ENCODE measurements around the gene ANTKMT. TPM values are rescaled to one million over a fixed set of nuclear protein-coding genes. Genes with fewer than 3 reads are reported as not detected.
A peak's percentile ranks its signal among the peaks of the same experiment; 100 is the strongest.

The ANTKMT gene
- total RNA-seq, 2 experiments from 2014 or later: 8.1 TPM

DNA sequence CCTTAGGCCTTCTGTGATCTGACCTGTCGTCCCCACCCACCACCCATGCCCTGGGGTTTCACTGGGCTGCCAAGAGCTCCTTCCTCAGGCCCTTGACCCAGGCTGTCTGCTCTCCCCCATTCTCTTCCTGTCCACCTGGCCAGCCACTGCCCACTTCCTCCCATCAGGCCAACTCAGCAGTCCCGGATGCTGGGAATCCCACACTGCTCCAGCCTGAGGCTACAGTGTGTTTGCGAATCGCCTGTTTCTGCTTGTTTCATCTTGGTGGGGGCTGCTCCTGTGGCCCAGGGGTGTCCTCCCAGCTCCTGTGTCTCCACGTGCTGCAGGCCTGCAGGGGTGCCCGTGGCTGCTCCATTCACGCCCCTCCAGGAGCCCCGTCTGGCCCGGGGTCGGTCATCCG lies 6.9 kb upstream of the ANTKMT start:
- H3K4me1 Mint-ChIP-seq (ENCODE audit: low read depth): peaks cover 10% of the 10 kb centered on the region
- TF ChIP-seq, protein P1, sequence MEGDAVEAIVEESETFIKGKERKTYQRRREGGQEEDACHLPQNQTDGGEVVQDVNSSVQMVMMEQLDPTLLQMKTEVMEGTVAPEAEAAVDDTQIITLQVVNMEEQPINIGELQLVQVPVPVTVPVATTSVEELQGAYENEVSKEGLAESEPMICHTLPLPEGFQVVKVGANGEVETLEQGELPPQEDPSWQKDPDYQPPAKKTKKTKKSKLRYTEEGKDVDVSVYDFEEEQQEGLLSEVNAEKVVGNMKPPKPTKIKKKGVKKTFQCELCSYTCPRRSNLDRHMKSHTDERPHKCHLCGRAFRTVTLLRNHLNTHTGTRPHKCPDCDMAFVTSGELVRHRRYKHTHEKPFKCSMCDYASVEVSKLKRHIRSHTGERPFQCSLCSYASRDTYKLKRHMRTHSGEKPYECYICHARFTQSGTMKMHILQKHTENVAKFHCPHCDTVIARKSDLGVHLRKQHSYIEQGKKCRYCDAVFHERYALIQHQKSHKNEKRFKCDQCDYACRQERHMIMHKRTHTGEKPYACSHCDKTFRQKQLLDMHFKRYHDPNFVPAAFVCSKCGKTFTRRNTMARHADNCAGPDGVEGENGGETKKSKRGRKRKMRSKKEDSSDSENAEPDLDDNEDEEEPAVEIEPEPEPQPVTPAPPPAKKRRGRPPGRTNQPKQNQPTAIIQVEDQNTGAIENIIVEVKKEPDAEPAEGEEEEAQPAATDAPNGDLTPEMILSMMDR (IDR thresholded peaks at IDR 0.05): no peak
- peaks cover 29% of the 10 kb centered on the region for H3K27me3 Mint-ChIP-seq
- intact Hi-C loops (cut with DNase I, micrococcal nuclease): loop anchor here in 1 of 2 experiments (2.0 to 5.0 kb wide), 3 partner anchors 15 to 478 kb away; no protein-coding TSS in a partner anchor
- Histone ChIP-seq H3K4me1 (ENCODE audit: insufficient read depth, low read length) (peaks cover 26% of the 10 kb centered on the region), H3K27ac (ENCODE audit: low read depth in 1 of 2, low read length in 2 of 2) (no peak overlapping the region), H3K9me3 (ENCODE audit: control insufficient read depth in 1 of 2, insufficient read depth in 1 of 2, low read length in 2 of 2) (peaks cover 0 to 27% of the 10 kb centered on the region in 2 experiments), H3K27me3 (ENCODE audit: control insufficient read depth in 1 of 2, insufficient read depth in 2 of 2, low read length in 2 of 2) (peaks cover 32 to 37% of the 10 kb centered on the region in 2 experiments), H3K36me3 (ENCODE audit: insufficient read depth, low read length) (no peaks in the 10 kb centered on the region), H3K4me3 (ENCODE audit: low read length) (no peak overlapping the region)
- no peak for DNase-seq
- H3K9me3 Mint-ChIP-seq: no peaks in the 10 kb centered on the region
- CTCF ChIA-PET: no interaction called here
- no peak overlapping the region for H3K27ac Mint-ChIP-seq
- POLR2A ChIA-PET: interaction anchor here (4.5 kb wide), 1 partner anchor 12 kb away, joined by 30 read pairs; the partner anchor contains the start of genes CCDC78 and HAGHL
- no peaks in the 10 kb centered on the region for H3K36me3 Mint-ChIP-seq (ENCODE audit: low read depth)
- H3K4me3 Mint-ChIP-seq: peak overlapping the region; percentile 60
- ATAC-seq (ENCODE audit: poor library complexity): no peak

DNA sequence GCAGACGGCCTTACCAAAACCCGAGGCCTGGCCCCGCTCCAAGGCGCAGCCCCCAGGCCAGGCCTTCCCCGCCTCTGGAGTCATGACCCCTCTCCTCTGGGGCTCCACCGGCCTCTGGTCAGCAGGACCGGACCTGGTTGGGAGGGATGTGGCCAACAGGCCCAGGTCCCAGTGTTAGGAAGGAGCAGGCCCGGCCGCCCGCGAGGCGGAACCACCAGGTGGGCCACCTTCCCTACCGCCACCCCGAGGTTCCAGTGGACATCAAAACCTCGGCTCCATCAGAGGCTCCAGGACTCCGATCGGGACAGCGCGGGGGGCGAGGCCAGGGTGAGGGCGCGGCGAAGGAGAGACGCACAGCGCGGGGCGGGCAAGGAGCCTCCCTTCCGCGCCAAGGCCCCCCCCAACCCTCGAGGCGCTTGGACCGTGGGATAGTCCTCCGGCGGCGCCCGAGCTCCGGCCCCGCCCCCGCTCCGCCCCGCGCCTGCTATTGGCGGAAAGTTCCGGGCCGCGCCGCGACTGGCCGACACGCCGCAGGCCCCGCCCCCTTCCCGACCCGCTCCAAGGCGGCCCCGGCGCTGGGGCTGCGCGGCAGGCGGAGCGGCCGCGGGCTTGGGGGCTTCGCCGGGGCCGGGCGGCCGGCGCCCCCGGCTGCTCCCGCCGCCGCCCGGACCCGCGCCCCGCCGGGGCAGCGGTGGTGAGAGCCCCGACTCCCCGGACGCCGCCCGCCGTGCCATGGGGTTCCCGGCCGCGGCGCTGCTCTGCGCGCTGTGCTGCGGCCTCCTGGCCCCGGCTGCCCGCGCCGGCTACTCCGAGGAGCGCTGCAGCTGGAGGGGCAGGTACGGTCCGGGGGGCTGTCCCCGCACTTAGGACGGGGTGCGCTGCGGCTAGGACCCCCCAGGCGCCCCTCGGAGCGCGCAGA lies 6.1 kb upstream of the ANTKMT start, which contains the start of gene METRN:
Gene METRN, plus strand, starts transcription at position 561 of the 919 bp plus-strand sequence. Its CDS starts 172 bp downstream, at position 733.
- peaks cover 0 to 19% of the 10 kb centered on the region in 2 experiments for H3K9me3 ChIP-seq (ENCODE audit: control insufficient read depth in 1 of 2, insufficient read depth in 1 of 2, low read length in 2 of 2)
- peak within 1 kb of the TSS; percentile 12 for H3K4me3 ChIP-seq (ENCODE audit: low read length)
- POLR2A ChIA-PET: interaction anchor here (0.9 to 4.5 kb wide), 4 partner anchors 12 to 74 kb away, joined by 3 to 30 read pairs (median 14); partner anchors contain the start of genes CCDC78, CHTF18, HAGHL and RPUSD1
- Mint-ChIP-seq H3K27ac (no peak within 1 kb of the TSS), H3K4me1 (ENCODE audit: low read depth) (peaks cover 18% of the 10 kb centered on the region), H3K9me3 (no peaks in the 10 kb centered on the region), H3K36me3 (ENCODE audit: low read depth) (no peaks in the 10 kb centered on the region), H3K4me3 (peak within 1 kb of the TSS; percentile 69), H3K27me3 (peaks cover 21% of the 10 kb centered on the region)
- no peak within 1 kb of the TSS for H3K27ac ChIP-seq (ENCODE audit: low read depth in 1 of 2, low read length in 2 of 2)
- H3K27me3 ChIP-seq (ENCODE audit: control insufficient read depth in 1 of 2, insufficient read depth in 2 of 2, low read length in 2 of 2): peaks cover 25 to 30% of the 10 kb centered on the region in 2 experiments
- no peaks in the 10 kb centered on the region for H3K36me3 ChIP-seq (ENCODE audit: insufficient read depth, low read length)
- intact Hi-C loops (cut with DNase I, micrococcal nuclease): loop anchor here in 1 of 2 experiments (2.0 to 5.0 kb wide), 3 partner anchors 14 to 477 kb away; no protein-coding TSS in a partner anchor
- TF ChIP-seq, protein P1 (IDR thresholded peaks at IDR 0.05): no peak
- peak; percentile 76 to 95 (median 88) for DNase-seq
- peaks cover 33% of the 10 kb centered on the region for H3K4me1 ChIP-seq (ENCODE audit: insufficient read depth, low read length)
- CTCF ChIA-PET: interaction anchor here (1.2 to 2.3 kb wide), 2 partner anchors 26 to 74 kb away, joined by 3 to 8 read pairs; partner anchors contain the start of genes CHTF18, CIAO3 and RPUSD1
- peak; percentile 92 for ATAC-seq (ENCODE audit: poor library complexity)

DNA sequence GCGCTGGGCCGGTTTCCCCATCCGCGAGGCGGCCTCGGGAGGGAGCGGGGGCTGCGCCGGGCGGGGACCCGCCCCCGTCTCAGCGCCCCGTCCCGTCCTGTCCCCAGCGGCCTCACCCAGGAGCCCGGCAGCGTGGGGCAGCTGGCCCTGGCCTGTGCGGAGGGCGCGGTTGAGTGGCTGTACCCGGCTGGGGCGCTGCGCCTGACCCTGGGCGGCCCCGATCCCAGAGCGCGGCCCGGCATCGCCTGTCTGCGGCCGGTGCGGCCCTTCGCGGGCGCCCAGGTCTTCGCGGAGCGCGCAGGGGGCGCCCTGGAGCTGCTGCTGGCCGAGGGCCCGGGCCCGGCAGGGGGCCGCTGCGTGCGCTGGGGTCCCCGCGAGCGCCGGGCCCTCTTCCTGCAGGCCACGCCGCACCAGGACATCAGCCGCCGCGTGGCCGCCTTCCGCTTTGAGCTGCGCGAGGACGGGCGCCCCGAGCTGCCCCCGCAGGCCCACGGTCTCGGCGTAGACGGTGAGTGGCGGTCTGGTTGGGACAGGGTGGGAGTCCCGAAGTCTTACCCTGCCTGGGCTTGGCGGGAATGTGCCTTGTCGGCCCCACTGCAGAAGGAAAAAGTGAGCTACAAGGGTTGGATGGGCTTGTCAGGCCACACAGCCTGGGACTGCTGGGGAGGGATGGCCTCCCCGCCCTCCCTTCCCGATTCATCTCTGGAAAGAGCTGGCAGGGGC lies 5.3 kb upstream of the ANTKMT start:
- ChIA-PET CTCF (interaction anchor here (1.0 to 2.3 kb wide), 3 partner anchors 18 to 73 kb away, joined by 3 to 8 read pairs (median 3); partner anchors contain the start of genes CHTF18, CIAO3 and RPUSD1), POLR2A (interaction anchor here (1.4 to 4.5 kb wide), 4 partner anchors 11 to 73 kb away, joined by 3 to 30 read pairs (median 14); partner anchors contain the start of genes CCDC78, CHTF18, HAGHL and RPUSD1)
- no peaks in the 10 kb centered on the region for H3K9me3 Mint-ChIP-seq
- H3K27me3 Mint-ChIP-seq: peaks cover 14% of the 10 kb centered on the region
- ATAC-seq (ENCODE audit: poor library complexity) (no peak), DNase-seq (peak in 3 of 14 experiments; percentile 27 to 49 (median 46))
- H3K27ac Mint-ChIP-seq: no peak overlapping the region
- Histone ChIP-seq H3K9me3 (ENCODE audit: control insufficient read depth in 1 of 2, insufficient read depth in 1 of 2, low read length in 2 of 2) (peaks cover 0 to 12% of the 10 kb centered on the region in 2 experiments), H3K4me3 (ENCODE audit: low read length) (no peak overlapping the region), H3K36me3 (ENCODE audit: insufficient read depth, low read length) (no peaks in the 10 kb centered on the region), H3K27me3 (ENCODE audit: control insufficient read depth in 1 of 2, insufficient read depth in 2 of 2, low read length in 2 of 2) (peaks cover 17 to 23% of the 10 kb centered on the region in 2 experiments), H3K4me1 (ENCODE audit: insufficient read depth, low read length) (peaks cover 41% of the 10 kb centered on the region), H3K27ac (ENCODE audit: low read depth in 1 of 2, low read length in 2 of 2) (no peak overlapping the region)
- H3K4me3 Mint-ChIP-seq: peak overlapping the region; percentile 69
- peaks cover 24% of the 10 kb centered on the region for H3K4me1 Mint-ChIP-seq (ENCODE audit: low read depth)
- H3K36me3 Mint-ChIP-seq (ENCODE audit: low read depth): no peaks in the 10 kb centered on the region
- intact Hi-C loops (cut with DNase I, micrococcal nuclease): loop anchor here in 1 of 2 experiments (2.0 kb wide), 1 partner anchor 13 kb away; no protein-coding TSS in a partner anchor
- TF ChIP-seq, protein P1 (IDR thresholded peaks at IDR 0.05): no peak
